Subcutaneous abdominal adipose tissue (tissue), 5 donors: Measurements from ENCODE around the gene EAPP.
"Not testable (repeated sequence)": the region's sequence is repeated elsewhere in the genome, so short reads cannot be mapped to it uniquely, and the experiment has no call there.

Experiments used
- H3K27ac ChIP-seq: one replicate; pipeline ENCODE4 v1.7.0; 2013; ENCODE audit warnings: low read depth, mild to moderate bottlenecking, inconsistent platforms, low read length, moderate library complexity
- H3K27me3 ChIP-seq, 5 donors: one replicate each; pipeline ENCODE4 v1.7.0; 2013; ENCODE audit warnings: low read length in 5 of 5, inconsistent platforms in 1 of 5; ENCODE audit not compliant: control insufficient read depth in 5 of 5, insufficient read depth in 4 of 5
- H3K36me3 ChIP-seq, 5 donors: one replicate each; pipeline ENCODE4 v1.7.0; 2013; ENCODE audit warnings: low read length in 5 of 5; ENCODE audit not compliant: control insufficient read depth in 5 of 5, insufficient read depth in 5 of 5
- H3K4me1 ChIP-seq, 5 donors: one replicate each; pipeline ENCODE4 v1.7.0; 2013; ENCODE audit warnings: low read length in 5 of 5, mild to moderate bottlenecking in 3 of 5, moderate library complexity in 1 of 5; ENCODE audit not compliant: control insufficient read depth in 5 of 5, insufficient read depth in 5 of 5
- H3K4me3 ChIP-seq, 5 donors: one replicate each; pipeline ENCODE4 v1.7.0; 2013; ENCODE audit warnings: low read length in 5 of 5, low read depth in 1 of 5
- H3K9ac ChIP-seq, 5 donors: one replicate each; pipeline ENCODE4 v1.7.0; 2013; ENCODE audit warnings: low read length in 5 of 5, mild to moderate bottlenecking in 4 of 5, moderate library complexity in 3 of 5
- H3K9me3 ChIP-seq, 5 donors: one replicate each; pipeline ENCODE4 v1.7.0; 2013; ENCODE audit warnings: low read length in 5 of 5; ENCODE audit not compliant: control insufficient read depth in 5 of 5
- donor health status: healthy.
- donor health status: healthy.
- donor health status: healthy.
- donor health status: healthy.
- donor health status: healthy.

The EAPP gene

GRCh38 chr14:34538871-34539406 is 562 bp downstream of the EAPP start:
- H3K36me3 ChIP-seq, result peaks cover 4 to 16% (median 9%) of the 10 kb centered on the region in 5 donors
- H3K4me1 ChIP-seq, result peaks cover 0 to 25% (median 20%) of the 10 kb centered on the region in 5 donors
- H3K4me3 ChIP-seq, result peak overlapping the region; percentile 84 to 99 (median 96)

GRCh38 chr14:34538096-34538495 is 1.4 kb downstream of the EAPP start:
- Histone ChIP-seq H3K4me3 (peak overlapping the region in 2 of 5 donors; percentile 84 to 98), H3K4me1 (peaks cover 0 to 25% (median 20%) of the 10 kb centered on the region in 5 donors), H3K9ac (peak overlapping the region; percentile 23 to 99 (median 85)), H3K36me3 (peaks cover 13 to 24% (median 16%) of the 10 kb centered on the region in 5 donors), H3K27ac (peak overlapping the region; percentile 92)
- H3K27me3 ChIP-seq, H3K9me3 ChIP-seq: not testable (repeated sequence)

More at GRCh38 chr14:34538871-34539406, 562 bp downstream of the EAPP start:
- Histone ChIP-seq H3K9me3 (no peaks in the 10 kb centered on the region), H3K27me3 (no peaks in the 10 kb centered on the region), H3K9ac (peak overlapping the region; percentile 73 to 99 (median 85)), H3K27ac (peak overlapping the region; percentile 92)

- H3K27me3 ChIP-seq, result no peaks in the 10 kb centered on the region
- no peaks in the 10 kb centered on the region for H3K9me3 ChIP-seq
- H3K36me3 ChIP-seq, result peaks cover 13 to 28% (median 18%) of the 10 kb centered on the region in 5 donors
- H3K4me1 ChIP-seq, result peaks cover 0 to 25% (median 20%) of the 10 kb centered on the region in 5 donors
- H3K9ac ChIP-seq, result peak overlapping the region in 1 of 5 donors; percentile 81
- H3K27ac ChIP-seq, result no peak overlapping the region
- H3K4me3 ChIP-seq, result no peak overlapping the region
Measured at GRCh38 chr14:34537677-34538009, 1.9 kb downstream of the EAPP start.

GRCh38 chr14:34536951-34537676 is 2.4 kb downstream of the EAPP start:
- no peak overlapping the region for H3K4me3 ChIP-seq
- H3K9ac ChIP-seq, result peak overlapping the region in 1 of 5 donors; percentile 81
- H3K36me3 ChIP-seq, result peaks cover 13 to 33% (median 21%) of the 10 kb centered on the region in 5 donors
- H3K27ac ChIP-seq, result no peak overlapping the region
- H3K9me3 ChIP-seq, result no peaks in the 10 kb centered on the region
- no peaks in the 10 kb centered on the region for H3K27me3 ChIP-seq
- H3K4me1 ChIP-seq, result peaks cover 0 to 25% (median 20%) of the 10 kb centered on the region in 5 donors

- Histone ChIP-seq H3K36me3 (peaks cover 29 to 88% (median 71%) of the 10 kb centered on the region in 5 donors), H3K4me1 (no peaks in the 10 kb centered on the region), H3K27me3 (no peaks in the 10 kb centered on the region), H3K9me3 (no peaks in the 10 kb centered on the region), H3K27ac (no peak overlapping the region), H3K4me3 (no peak overlapping the region), H3K9ac (peak overlapping the region in 1 of 5 donors; percentile 30)
Measured at GRCh38 chr14:34527591-34527990, 11.9 kb downstream of the EAPP start.

GRCh38 chr14:34524216-34524615 is 15.3 kb downstream of the EAPP start:
- not testable (repeated sequence) for H3K4me3 ChIP-seq, H3K27me3 ChIP-seq, H3K27ac ChIP-seq, H3K9ac ChIP-seq, H3K4me1 ChIP-seq, H3K9me3 ChIP-seq
- H3K36me3 ChIP-seq, result peaks cover 30 to 93% (median 70%) of the 10 kb centered on the region in 5 donors

GRCh38 chr14:34522496-34522895 is 17.0 kb downstream of the EAPP start:
- no peak overlapping the region for H3K27ac ChIP-seq
- H3K4me3 ChIP-seq, result no peak overlapping the region
- no peak overlapping the region for H3K9ac ChIP-seq
- no peaks in the 10 kb centered on the region for H3K4me1 ChIP-seq
- H3K36me3 ChIP-seq, result peaks cover 28 to 94% (median 72%) of the 10 kb centered on the region in 5 donors
- no peaks in the 10 kb centered on the region for H3K27me3 ChIP-seq
- H3K9me3 ChIP-seq, result no peaks in the 10 kb centered on the region

GRCh38 chr14:34521071-34521470 is 18.4 kb downstream of the EAPP start:
- H3K4me3 ChIP-seq, H3K9me3 ChIP-seq, H3K9ac ChIP-seq, H3K4me1 ChIP-seq, H3K27ac ChIP-seq, H3K27me3 ChIP-seq: not testable (repeated sequence)
- peaks cover 28 to 89% (median 64%) of the 10 kb centered on the region in 5 donors for H3K36me3 ChIP-seq

- not testable (repeated sequence) for H3K9me3 ChIP-seq, H3K4me1 ChIP-seq, H3K27ac ChIP-seq, H3K27me3 ChIP-seq, H3K9ac ChIP-seq, H3K4me3 ChIP-seq
- peaks cover 32 to 91% (median 66%) of the 10 kb centered on the region in 5 donors for H3K36me3 ChIP-seq
Measured at GRCh38 chr14:34520304-34520970, 19.1 kb downstream of the EAPP start.

GRCh38 chr14:34507884-34508283 is 31.6 kb downstream of the EAPP start:
- Histone ChIP-seq H3K27me3 (no peaks in the 10 kb centered on the region), H3K4me1 (peaks cover 0 to 2% (median 0%) of the 10 kb centered on the region in 5 donors), H3K9me3 (no peaks in the 10 kb centered on the region), H3K36me3 (no peaks in the 10 kb centered on the region), H3K4me3 (no peak overlapping the region), H3K9ac (no peak overlapping the region), H3K27ac (no peak overlapping the region)
